K562 (cell line): ENCODE results near the gene MND1. TPM values are rescaled to one million over a fixed set of nuclear protein-coding genes. Genes with fewer than 3 reads are reported as not detected.
"Not testable (repeated sequence)": the region's sequence is repeated elsewhere in the genome, so short reads cannot be mapped to it uniquely, and the experiment has no call there.

ENCODE experiments used
- ATAC-seq: fragments of 200-7000 bp; cut with Tn5 transposase; 3 replicates; pipeline ENCODE4 v1.9.1; 2020; ENCODE audit warnings: moderate library complexity
- BruUV-seq: library from RNA; stranded (reverse); fragments of 400-500 nt; replicated peaks from 2 replicates; lab custom pipeline; 2021; lab: Mats Ljungman, UMichigan
- CTCF ChIA-PET: fragments of 300-600 bp; formaldehyde crosslinking; extraction: SDS; loops from one replicate; lab custom pipeline; 2021; ENCODE audit warnings: low intra/inter-chr PET ratio; lab: Yijun Ruan, JAX
- POLR2A ChIA-PET: fragments of 300-600, 350-650 bp; sonication (Branson Sonifier 250); formaldehyde crosslinking; extraction: SDS; loops from one replicate; lab custom pipeline; 2021; ENCODE audit warnings: antibody characterized with exemption, inconsistent platforms; lab: Yijun Ruan, JAX
- DNase-seq, 4 experiments: peaks; one replicate each; pipeline versions ENCODE4 v3.0.0 to v3.0.0-alpha.2; 2011 to 2018; ENCODE audit warnings: low spot score in 3 of 4, mixed read lengths in 3 of 4; ENCODE audit errors: extremely low read depth in 1 of 4
- FAIRE-seq: peaks from 2 replicates; lab custom pipeline; 2011; peaks lifted over from hg19 to GRCh38; lab: Jason Lieb, UNC
- H2AFZ ChIP-seq: 2 replicates; pipeline ENCODE4 v1.6.0; 2011; ENCODE audit warnings: low read depth, low read length, control low read depth, inconsistent platforms
- H3K27ac ChIP-seq: fragments of 200-600 bp; 3 replicates; pipeline ENCODE4 v1.8.0; 2011; ENCODE audit warnings: low read depth, mild to moderate bottlenecking, control low read depth, inconsistent platforms, low read length, moderate library complexity, mixed read lengths; ENCODE audit errors: extremely low read depth
- H3K27me3 ChIP-seq, 2 experiments: fragments of 300-600 bp in 1 of 2; 2 replicates in 1 of 2; 3 replicates in 1 of 2; pipeline versions ENCODE4 v1.6.0 to v1.8.0; 2011; ENCODE audit warnings: inconsistent platforms in 2 of 2, low read length in 2 of 2, mild to moderate bottlenecking in 1 of 2, mixed read lengths in 1 of 2, moderate library complexity in 1 of 2; ENCODE audit not compliant: control insufficient read depth in 2 of 2, insufficient read depth in 2 of 2
- H3K36me3 ChIP-seq: fragments of 300-600 bp; 3 replicates; pipeline ENCODE4 v1.8.0; 2011; ENCODE audit warnings: mild to moderate bottlenecking, low read length, inconsistent platforms; ENCODE audit not compliant: control insufficient read depth, insufficient read depth
- H3K4me1 ChIP-seq, 2 experiments: fragments of 200-600 bp in 1 of 2; replicated peaks in 1 of 2; 2 replicates in 1 of 2; 3 replicates in 1 of 2; pipeline versions ENCODE4 v1.5.1 to v1.8.0; 2011; ENCODE audit warnings: inconsistent platforms in 2 of 2, low read length in 2 of 2, mild to moderate bottlenecking in 1 of 2, mixed read lengths in 1 of 2, moderate library complexity in 1 of 2; ENCODE audit not compliant: control insufficient read depth in 2 of 2, insufficient read depth in 2 of 2
- H3K4me2 ChIP-seq: 2 replicates; pipeline ENCODE4 v1.6.1; 2011; ENCODE audit warnings: low read length, control low read depth, inconsistent platforms, mixed read lengths; ENCODE audit not compliant: insufficient read depth
- H3K4me3 ChIP-seq: fragments of 200-600 bp; sonication (generic), shearing (Covaris generic); 2 replicates; pipeline ENCODE4 v1.5.1; 2016; ENCODE audit warnings: control low read depth, inconsistent platforms
- H3K79me2 ChIP-seq: fragments of 200-600 bp; 3 replicates; pipeline ENCODE4 v1.8.0; 2011; ENCODE audit warnings: low read length, inconsistent platforms; ENCODE audit not compliant: control insufficient read depth, insufficient read depth
- H3K9ac ChIP-seq, 2 experiments: 2 replicates each; pipeline versions ENCODE4 v1.6.0 to v1.6.1; 2011; ENCODE audit warnings: low read depth in 2 of 2, low read length in 2 of 2, control low read depth in 1 of 2, inconsistent platforms in 1 of 2, mild to moderate bottlenecking in 1 of 2, mixed read lengths in 1 of 2; ENCODE audit not compliant: insufficient read depth in 1 of 2
- H3K9me1 ChIP-seq: one replicate; pipeline ENCODE4 v1.6.0; 2011; ENCODE audit warnings: inconsistent platforms, mild to moderate bottlenecking, low read length, moderate library complexity; ENCODE audit not compliant: control insufficient read depth, insufficient read depth
- H3K9me3 ChIP-seq: replicated peaks from 2 replicates; pipeline ENCODE4 v1.5.1; 2011; ENCODE audit warnings: low read depth, low read length, inconsistent platforms; ENCODE audit not compliant: control insufficient read depth, insufficient read depth
- H4K20me1 ChIP-seq: replicated peaks from 2 replicates; pipeline ENCODE4 v1.6.1; 2011; ENCODE audit warnings: low read length, inconsistent platforms, mixed read lengths; ENCODE audit not compliant: control insufficient read depth, insufficient read depth
- C11orf30 ChIP-seq: fragments of 450-650 bp; IDR thresholded peaks from 2 replicates; pipeline ENCODE4 v1.6.1; 2016; ENCODE audit warnings: low read depth, mild to moderate bottlenecking
- CEBPG ChIP-seq, 3 experiments: fragments of 200-800 bp in 1 of 3; sonication (Bioruptor generic) in 1 of 3; sonication (generic) in 1 of 3; formaldehyde crosslinking in 1 of 3; IDR thresholded peaks in 2 of 3; conservative IDR thresholded peaks in 1 of 3; 2 replicates each; pipeline versions ENCODE4 v1.6.1 to v1.8.0; 2016 to 2022; ENCODE audit warnings: missing compliant biosample characterization in 2 of 3, missing genetic modification characterization in 2 of 3, mild to moderate bottlenecking in 1 of 3, missing genetic modification reagents in 1 of 3
- DACH1 ChIP-seq: fragments of 450-650 bp; IDR thresholded peaks from 2 replicates; pipeline ENCODE4 v1.6.1; 2018; ENCODE audit not compliant: partially characterized antibody
- DMBX1 ChIP-seq: fragments of 250-450 bp; sonication (Bioruptor Pico); IDR thresholded peaks from 2 replicates; pipeline ENCODE4 v1.8.0; 2022; ENCODE audit warnings: inconsistent platforms, mild to moderate bottlenecking, moderate library complexity, borderline replicate concordance
- HDAC6 ChIP-seq: IDR thresholded peaks from 2 replicates; pipeline ENCODE4 v1.6.1; 2012; ENCODE audit warnings: low read depth, mild to moderate bottlenecking, control low read depth, inconsistent platforms, low read length, moderate library complexity
- MAFF ChIP-seq: IDR thresholded peaks from 2 replicates; pipeline ENCODE4 v1.6.1; 2012; ENCODE audit warnings: low read length, improper control_type of control experiment
- MAFG ChIP-seq: fragments of 450-650 bp; conservative IDR thresholded peaks from 2 replicates; pipeline ENCODE4 v1.6.1; 2016; ENCODE audit warnings: missing genetic modification characterization, missing compliant biosample characterization
- MAFK ChIP-seq: IDR thresholded peaks from 2 replicates; pipeline ENCODE4 v1.6.1; 2011; ENCODE audit warnings: low read length, improper control_type of control experiment
- NFIC ChIP-seq: fragments of 450-650 bp; IDR thresholded peaks from 2 replicates; pipeline ENCODE4 v1.6.1; 2017; ENCODE audit warnings: mild to moderate bottlenecking, inconsistent platforms
- SMARCC2 ChIP-seq: fragments of 450-650 bp; IDR thresholded peaks from 2 replicates; pipeline ENCODE4 v1.6.1; 2017; ENCODE audit warnings: antibody characterized with exemption, moderate library complexity, mild to moderate bottlenecking, low read depth
- ZNF282 ChIP-seq: sonication (generic); formaldehyde crosslinking; IDR thresholded peaks from 2 replicates; pipeline ENCODE4 v1.8.1; 2023; ENCODE audit warnings: missing genetic modification reagents
- ZNF316 ChIP-seq: fragments of 450-650 bp; IDR thresholded peaks from 2 replicates; pipeline ENCODE4 v1.6.1; 2016
- WGBS: fragments of 100-300 bp; shearing (Covaris generic); methylation state at CpG from one replicate; pipeline ENCODE4 v1.1.6; 2016; ENCODE audit warnings: low coverage, mixed read lengths; ENCODE audit not compliant: insufficient coverage; ENCODE audit errors: missing lambda C conversion rate; 5-methylcytosine and 5-hydroxymethylcytosine counted together
- in situ Hi-C: fragments of 300-500 bp; cut with MboI; formaldehyde crosslinking; loops from 4 replicates; pipeline ENCODE4 v1.15.0; 2018; ENCODE audit warnings: inconsistent platforms, mixed read lengths
- intact Hi-C: fragments of 100-400 bp; cut with micrococcal nuclease; formaldehyde crosslinking; loops from 2 replicates; pipeline ENCODE4 v1.14.2; 2022
- polyA plus RNA-seq, 8 experiments: library from polyadenylated mRNA; depleted of rRNA in 4 of 8; stranded (reverse) in 5 of 8; unstranded in 3 of 8; fragments of >200 nt; fragmentation: Nextera tagmentation in 2 of 8; fragmentation: Illumina TruSeq in 1 of 8; extraction: Ambion mirVana in 2 of 8; extraction: Trizol in 1 of 8; gene quantifications; 2 replicates each; pipeline versions ENCODE4 v1.2.1 to v1.2.3, GENCODE V29; 2011 to 2014; ENCODE audit warnings: inconsistent platforms in 1 of 8, missing spikeins in 1 of 8
- total RNA-seq, 7 experiments: library from RNA; depleted of rRNA in 6 of 7; stranded (reverse); fragments of >200 nt in 6 of 7; fragmentation: Illumina TruSeq in 2 of 7; extraction: Trizol in 2 of 7; gene quantifications; 2 replicates each; pipeline versions ENCODE4 v1.2.1 to v1.2.3, GENCODE V29; 2011 to 2021; ENCODE audit warnings: low replicate concordance in 1 of 7

Gene MND1
- total and polyA plus RNA-seq, 9 of the 15 experiments (the other 6 are each of a cell fraction or from before 2014, with no cell fraction given), result 35.3 to 94.1 (median 59.9) TPM

- Histone ChIP-seq H2AFZ (no peak overlapping the region), H3K4me2 (no peak overlapping the region), H3K9ac (no peak overlapping the region), H3K79me2 (no peaks in the 10 kb centered on the region), H3K9me3 (no peaks in the 10 kb centered on the region), H3K27ac (no peak overlapping the region), H3K27me3 (no peaks in the 10 kb centered on the region), H4K20me1 (no peaks in the 10 kb centered on the region), H3K36me3 (no peaks in the 10 kb centered on the region), H3K9me1 (no peaks in the 10 kb centered on the region)
- intact Hi-C loops, result no loop called here
- ChIA-PET POLR2A (no interaction called here), CTCF (no interaction called here)
- FAIRE-seq, result no peak
- ATAC-seq, result no peak
- WGBS, result 67% methylated on average over 1 of the region's 1 CpG
- DNase-seq, result no peak
- in situ Hi-C loops, result no loop called here
- no TSS peak for BruUV-seq
- TF ChIP-seq SMARCC2 (no peak), MAFK (peak; percentile 83), MAFG (peak; percentile 76), ZNF316 (peak; percentile 95), C11orf30 (peak; percentile 85), ZNF282 (no peak), MAFF (peak; percentile 87)
- TF ChIP-seq, all 486 proteins: peak for 5
- no peak overlapping the region for H3K4me3 ChIP-seq
- peaks cover 0 to 4% of the 10 kb centered on the region in 2 experiments; a peak in 2 of 5 replicates for H3K4me1 ChIP-seq
Observed at GRCh38 chr4:153449338-153449737, 104.8 kb downstream of the MND1 start.

- ChIA-PET CTCF (no interaction called here), POLR2A (no interaction called here)
- H3K36me3 ChIP-seq, result no peaks in the 10 kb centered on the region
- H3K27me3 ChIP-seq, result no peaks in the 10 kb centered on the region
- FAIRE-seq, result peak; percentile 26
- H3K79me2 ChIP-seq, result no peaks in the 10 kb centered on the region
- H3K9me1 ChIP-seq, result no peaks in the 10 kb centered on the region
- no TSS peak for BruUV-seq
- H3K27ac ChIP-seq, result no peak overlapping the region
- H3K9me3 ChIP-seq, result no peaks in the 10 kb centered on the region
- no peak for DNase-seq
- in situ Hi-C loops, result no loop called here
- no peak overlapping the region for H2AFZ ChIP-seq
- H3K4me1 ChIP-seq, result peaks cover 0 to 4% of the 10 kb centered on the region in 2 experiments; a peak in 2 of 5 replicates
- no peak overlapping the region for H3K9ac ChIP-seq
- H3K4me2 ChIP-seq, result no peak overlapping the region
- intact Hi-C loops, result no loop called here
- 28% methylated on average over 5 of the region's 5 CpGs for WGBS
- ATAC-seq, result no peak
- H3K4me3 ChIP-seq, result no peak overlapping the region
- TF ChIP-seq DMBX1 (CRISPR knock-in tag) (no peak), CEBPG (CRISPR knock-in tag; IDR thresholded peaks at IDR 0.05) (no peak), CEBPG (tag; conservative IDR thresholded peaks at IDR 0.05 in 1 of 2, IDR thresholded peaks at IDR 0.05 in 1 of 2) (no peak), HDAC6 (no peak), DACH1 (no peak), NFIC (no peak)
- H4K20me1 ChIP-seq, result no peaks in the 10 kb centered on the region
Observed at GRCh38 chr4:153450544-153450917, 106.0 kb downstream of the MND1 start.

- WGBS, result 71% methylated on average over 13 of the region's 13 CpGs
- FAIRE-seq, H3K9me3 ChIP-seq, H3K27ac ChIP-seq, H3K9me1 ChIP-seq, intact Hi-C loops, CTCF ChIA-PET, H3K4me1 ChIP-seq, BruUV-seq, H3K9ac ChIP-seq, POLR2A ChIA-PET, H2AFZ ChIP-seq, H4K20me1 ChIP-seq, H3K4me2 ChIP-seq, DNase-seq, H3K36me3 ChIP-seq, H3K4me3 ChIP-seq, H3K79me2 ChIP-seq, H3K27me3 ChIP-seq, ATAC-seq, in situ Hi-C loops: not testable (repeated sequence)
Observed at GRCh38 chr4:153451145-153451544, 106.7 kb downstream of the MND1 start.
